GM12878 (cell line): ENCODE data around the gene SMIM26. TPM values are rescaled to one million over a fixed set of nuclear protein-coding genes. Genes with fewer than 3 reads are reported as not detected.

Experiments
- BACH1 ChIP-seq: fragments of 450-650 bp; IDR thresholded peaks from 2 replicates; pipeline ENCODE4 v1.6.1; 2017; ENCODE audit warnings: mild to moderate bottlenecking, borderline replicate concordance
- CTCF ChIP-seq, 3 experiments: IDR thresholded peaks in 2 of 3; conservative IDR thresholded peaks in 1 of 3; 2 replicates each; pipeline ENCODE4 v1.5.1; 2011; ENCODE audit warnings: low read depth in 3 of 3, low read length in 3 of 3, mild to moderate bottlenecking in 3 of 3, control low read depth in 2 of 3, moderate library complexity in 2 of 3, inconsistent platforms in 1 of 3, mixed read lengths in 1 of 3; ENCODE audit not compliant: control insufficient read depth in 2 of 3, insufficient read depth in 1 of 3; ENCODE audit errors: extremely low read depth in 1 of 3
- FOS ChIP-seq: IDR thresholded peaks from 3 replicates; pipeline ENCODE4 v1.6.1; 2011; ENCODE audit warnings: borderline replicate concordance; ENCODE audit not compliant: insufficient read length; ENCODE audit errors: extremely low read depth
- GATAD2B ChIP-seq: fragments of 450-650 bp; conservative IDR thresholded peaks from 2 replicates; pipeline ENCODE4 v1.6.1; 2017; ENCODE audit warnings: low read depth, mild to moderate bottlenecking, moderate library complexity
- HDAC6 ChIP-seq: fragments of 200-600 bp; sonication (generic); IDR thresholded peaks from one replicate; pipeline ENCODE4 v1.8.0; 2017; ENCODE audit warnings: antibody characterized with exemption; ENCODE audit not compliant: unreplicated experiment
- KLF5 ChIP-seq: fragments of 450-650 bp; IDR thresholded peaks from 2 replicates; pipeline ENCODE4 v1.6.1; 2014; ENCODE audit warnings: mild to moderate bottlenecking; ENCODE audit not compliant: partially characterized antibody
- PKNOX1 ChIP-seq: fragments of 450-650 bp; IDR thresholded peaks from 2 replicates; pipeline ENCODE4 v1.6.1; 2016; ENCODE audit warnings: mild to moderate bottlenecking
- POLR2AphosphoS5 ChIP-seq: IDR thresholded peaks from 2 replicates; pipeline ENCODE4 v1.6.1; 2011; ENCODE audit warnings: mild to moderate bottlenecking, low read length, inconsistent platforms
- RB1 ChIP-seq: fragments of 450-650 bp; formaldehyde crosslinking; IDR thresholded peaks from 2 replicates; pipeline ENCODE4 v1.6.1; 2017; ENCODE audit warnings: mild to moderate bottlenecking, borderline replicate concordance
- SP1 ChIP-seq: IDR thresholded peaks from one replicate; pipeline ENCODE4 v1.6.1; 2011; ENCODE audit warnings: low read depth, low read length
- ZBTB40 ChIP-seq: fragments of 450-650 bp; IDR thresholded peaks from 2 replicates; pipeline ENCODE4 v1.6.1; 2016; ENCODE audit warnings: mild to moderate bottlenecking, moderate library complexity, borderline replicate concordance
- ZNF207 ChIP-seq: fragments of 450-650 bp; IDR thresholded peaks from 2 replicates; pipeline ENCODE4 v1.6.1; 2014; ENCODE audit warnings: antibody characterized with exemption, mild to moderate bottlenecking, borderline replicate concordance
- ZNF24 ChIP-seq: fragments of 450-650 bp; IDR thresholded peaks from 2 replicates; pipeline ENCODE4 v1.6.1; 2017; ENCODE audit warnings: antibody characterized with exemption, mild to moderate bottlenecking
- ZNF592 ChIP-seq: fragments of 450-650 bp; IDR thresholded peaks from 2 replicates; pipeline ENCODE4 v1.6.1; 2017; ENCODE audit warnings: mild to moderate bottlenecking, moderate library complexity
- polyA plus RNA-seq, 11 experiments: library from polyadenylated mRNA; depleted of rRNA in 4 of 11; unstranded in 6 of 11; stranded (reverse) in 5 of 11; fragments of >200 nt; fragmentation: Nextera tagmentation in 4 of 11; fragmentation: Illumina TruSeq in 1 of 11; extraction: Ambion mirVana in 4 of 11; extraction: Trizol in 1 of 11; gene quantifications; 1 replicate in 1 of 11; 2 replicates in 10 of 11; pipeline versions ENCODE4 v1.2.1 to v1.2.3, GENCODE V29; 2011 to 2016; ENCODE audit warnings: inconsistent platforms in 2 of 11, missing spikeins in 2 of 11, low read depth in 1 of 11
- total RNA-seq, 4 experiments: library from RNA; depleted of rRNA in 3 of 4; stranded (reverse); fragments of >200 nt in 3 of 4; fragmentation: Illumina TruSeq in 1 of 4; extraction: Trizol in 1 of 4; gene quantifications; 2 replicates each; pipeline versions ENCODE4 v1.2.1 to v1.2.3, GENCODE V29; 2013 to 2021
- TF ChIP-seq, protein P1 (sequence below): IDR thresholded peaks from 2 replicates; pipeline ENCODE4 v1.6.1; 2012; ENCODE audit warnings: low read depth, low read length, improper control_type of control experiment

Gene SMIM26
- total and polyA plus RNA-seq, 10 of the 15 experiments (the other 5 are each of a cell fraction or from before 2014, with no cell fraction given): 74.3 to 329 (median 176) TPM

- TF ChIP-seq RB1 (peak; percentile 80; the same call in 1 of the 2 replicates), GATAD2B (peak; percentile 99), CTCF (IDR thresholded peaks at IDR 0.05 in 2 of 3, conservative IDR thresholded peaks at IDR 0.05 in 1 of 3; ENCODE audit: control insufficient read depth in 2 of 3, extremely low read depth in 1 of 3, insufficient read depth in 1 of 3, low read depth in 3 of 3, low read length in 3 of 3) (peak; percentile 56 to 73 (median 63)), PKNOX1 (peak; percentile 72; the same call in 1 of the 2 replicates), HDAC6 (no peak), ZNF24 (peak; percentile 54; the same call in 1 of the 2 replicates), FOS (no peak), BACH1 (peak; percentile 99), ZNF592 (peak; percentile 54; the same call in 1 of the 2 replicates), KLF5 (peak; percentile 64), ZBTB40 (peak; percentile 69), SP1 (peak; percentile 75), POLR2AphosphoS5 (peak; percentile 71), ZNF207 (peak; percentile 86; the same call in 1 of the 2 replicates)
- TF ChIP-seq, protein P1, sequence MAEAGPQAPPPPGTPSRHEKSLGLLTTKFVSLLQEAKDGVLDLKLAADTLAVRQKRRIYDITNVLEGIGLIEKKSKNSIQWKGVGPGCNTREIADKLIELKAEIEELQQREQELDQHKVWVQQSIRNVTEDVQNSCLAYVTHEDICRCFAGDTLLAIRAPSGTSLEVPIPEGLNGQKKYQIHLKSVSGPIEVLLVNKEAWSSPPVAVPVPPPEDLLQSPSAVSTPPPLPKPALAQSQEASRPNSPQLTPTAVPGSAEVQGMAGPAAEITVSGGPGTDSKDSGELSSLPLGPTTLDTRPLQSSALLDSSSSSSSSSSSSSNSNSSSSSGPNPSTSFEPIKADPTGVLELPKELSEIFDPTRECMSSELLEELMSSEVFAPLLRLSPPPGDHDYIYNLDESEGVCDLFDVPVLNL: no peak
Observed at GRCh38 chr20:18587665-18588573, 20.7 kb downstream of the SMIM26 start, which contains the start of gene DTD1 (continued).
